RWPE2 (cell line): ENCODE data around the gene GPX3.

Experiments
- ATAC-seq: fragments of 200-7000 bp; cut with Tn5 transposase; 3 replicates; pipeline ENCODE4 v1.9.1; 2021; ENCODE audit warnings: low read depth
- DNase-seq: peaks from one replicate; pipeline ENCODE4 v3.0.0-alpha.2; 2020; ENCODE audit warnings: low spot score
- H3K27ac ChIP-seq: fragments of 450-650 bp; 2 replicates; pipeline ENCODE4 v1.5.1; 2017; ENCODE audit warnings: mild to moderate bottlenecking; ENCODE audit not compliant: poor library complexity, severe bottlenecking
- H3K27me3 ChIP-seq: fragments of 250-450 bp; sonication (Bioruptor Pico); 2 replicates; pipeline ENCODE4 v1.5.1; 2021; ENCODE audit warnings: mild to moderate bottlenecking, moderate library complexity; ENCODE audit not compliant: insufficient read depth, poor library complexity, severe bottlenecking
- H3K36me3 ChIP-seq: fragments of 250-450 bp; sonication (Bioruptor Pico); 2 replicates; pipeline ENCODE4 v1.5.1; 2020; ENCODE audit warnings: low read depth, mild to moderate bottlenecking, moderate library complexity
- H3K4me1 ChIP-seq: fragments of 250-450 bp; sonication (Bioruptor Pico); 2 replicates; pipeline ENCODE4 v1.5.1; 2021; ENCODE audit warnings: mild to moderate bottlenecking, moderate library complexity; ENCODE audit not compliant: insufficient read depth, poor library complexity, severe bottlenecking
- H3K4me3 ChIP-seq: fragments of 250-450 bp; sonication (Bioruptor Pico); 2 replicates; pipeline ENCODE4 v1.5.1; 2021; ENCODE audit warnings: mild to moderate bottlenecking, moderate library complexity; ENCODE audit not compliant: severe bottlenecking
- H3K9me3 ChIP-seq: fragments of 250-450 bp; sonication (Bioruptor Pico); 2 replicates; pipeline ENCODE4 v1.5.1; 2021; ENCODE audit warnings: mild to moderate bottlenecking, moderate library complexity; ENCODE audit not compliant: severe bottlenecking
- CTCF ChIP-seq: fragments of 450-650 bp; IDR thresholded peaks from one replicate; pipeline ENCODE4 v1.5.1; 2017; ENCODE audit warnings: mild to moderate bottlenecking, moderate library complexity; ENCODE audit not compliant: poor library complexity, severe bottlenecking

The GPX3 gene

GRCh38 chr5:151005950-151006576 lies 14.3 kb upstream of the GPX3 start:
- H3K36me3 ChIP-seq: no peaks in the 10 kb centered on the region
- no peaks in the 10 kb centered on the region for H3K4me1 ChIP-seq
- no peaks in the 10 kb centered on the region for H3K9me3 ChIP-seq
- TF ChIP-seq CTCF: no peak
- ATAC-seq: no peak
- no peak for DNase-seq
- H3K27me3 ChIP-seq: no peaks in the 10 kb centered on the region
- H3K27ac ChIP-seq: no peak overlapping the region
- no peak overlapping the region for H3K4me3 ChIP-seq

- H3K4me1 ChIP-seq: no peaks in the 10 kb centered on the region
- no peak for TF ChIP-seq CTCF
- no peaks in the 10 kb centered on the region for H3K27me3 ChIP-seq
- ATAC-seq (no peak), DNase-seq (no peak)
- H3K27ac ChIP-seq: no peak overlapping the region
- no peak overlapping the region for H3K4me3 ChIP-seq
- H3K9me3 ChIP-seq: no peaks in the 10 kb centered on the region
- H3K36me3 ChIP-seq: no peaks in the 10 kb centered on the region
These were observed 13.6 kb upstream of the GPX3 start for GRCh38 chr5:151006704-151007334.

- no peaks in the 10 kb centered on the region for H3K27me3 ChIP-seq
- no peaks in the 10 kb centered on the region for H3K9me3 ChIP-seq
- DNase-seq: no peak
- no peak for ATAC-seq
- no peaks in the 10 kb centered on the region for H3K36me3 ChIP-seq
- no peaks in the 10 kb centered on the region for H3K4me1 ChIP-seq
- H3K27ac ChIP-seq: no peak overlapping the region
- H3K4me3 ChIP-seq: no peak overlapping the region
- TF ChIP-seq CTCF: no peak
These were observed 12.8 kb upstream of the GPX3 start for GRCh38 chr5:151007430-151008209.

GRCh38 chr5:151008210-151008491 lies 12.2 kb upstream of the GPX3 start:
- no peak for ATAC-seq
- no peaks in the 10 kb centered on the region for H3K9me3 ChIP-seq
- H3K4me1 ChIP-seq: no peaks in the 10 kb centered on the region
- no peaks in the 10 kb centered on the region for H3K36me3 ChIP-seq
- H3K27ac ChIP-seq: no peak overlapping the region
- no peak for TF ChIP-seq CTCF
- no peak overlapping the region for H3K4me3 ChIP-seq
- DNase-seq: no peak
- H3K27me3 ChIP-seq: no peaks in the 10 kb centered on the region

- Histone ChIP-seq H3K36me3 (no peaks in the 10 kb centered on the region), H3K27ac (no peak overlapping the region), H3K4me1 (no peaks in the 10 kb centered on the region), H3K27me3 (no peaks in the 10 kb centered on the region), H3K9me3 (no peaks in the 10 kb centered on the region), H3K4me3 (no peak overlapping the region)
- DNase-seq (no peak), ATAC-seq (no peak)
- no peak for TF ChIP-seq CTCF
These were observed 11.5 kb upstream of the GPX3 start for GRCh38 chr5:151008906-151009305.
